Fibroblast of lung (primary cell): ENCODE data around the gene NR6A1. TPM values are rescaled to one million over a fixed set of nuclear protein-coding genes. Genes with fewer than 3 reads are reported as not detected.

Experiments used
- DNase-seq, 2 donors: peaks; one replicate each; pipeline versions ENCODE4 v3.0.0 to v3.0.0-alpha.2; 2010; ENCODE audit warnings: low read depth in 2 of 2
- H2AFZ ChIP-seq: 2 replicates; pipeline ENCODE4 v1.5.1; 2012; ENCODE audit warnings: low read length, control low read depth, inconsistent platforms
- H3K27ac ChIP-seq: 2 replicates; pipeline ENCODE4 v1.5.1; 2011; ENCODE audit warnings: low read length, control low read depth; ENCODE audit not compliant: insufficient read depth
- H3K27me3 ChIP-seq: 2 replicates; pipeline ENCODE4 v1.5.1; 2011; ENCODE audit warnings: mild to moderate bottlenecking, low read length; ENCODE audit not compliant: control insufficient read depth, insufficient read depth
- H3K36me3 ChIP-seq: 2 replicates; pipeline ENCODE4 v1.5.1; 2011; ENCODE audit warnings: low read length; ENCODE audit not compliant: control insufficient read depth, insufficient read depth
- H3K4me1 ChIP-seq: 2 replicates; pipeline ENCODE4 v1.5.1; 2011; ENCODE audit warnings: low read length; ENCODE audit not compliant: control insufficient read depth, insufficient read depth; ENCODE audit errors: extremely low read depth
- H3K4me2 ChIP-seq: 2 replicates; pipeline ENCODE4 v1.5.1; 2011; ENCODE audit warnings: low read length, control low read depth; ENCODE audit not compliant: insufficient read depth; ENCODE audit errors: extremely low read depth
- H3K4me3 ChIP-seq, 4 experiments: fragments of 200-600 bp in 1 of 4; sonication (generic) in 1 of 4; replicated peaks in 1 of 4; 2 replicates each; pipeline ENCODE4 v1.5.1; 2011 to 2016; ENCODE audit warnings: low read length in 4 of 4, low read depth in 3 of 4, mild to moderate bottlenecking in 3 of 4, control low read depth in 2 of 4, inconsistent platforms in 1 of 4, mixed read lengths in 1 of 4; ENCODE audit not compliant: insufficient read depth in 1 of 4; ENCODE audit errors: control extremely low read depth in 1 of 4
- H3K79me2 ChIP-seq: 2 replicates; pipeline ENCODE4 v1.5.1; 2012; ENCODE audit warnings: mild to moderate bottlenecking, low read length, inconsistent platforms; ENCODE audit not compliant: control insufficient read depth, insufficient read depth
- H3K9ac ChIP-seq: 2 replicates; pipeline ENCODE4 v1.5.1; 2011; ENCODE audit warnings: mild to moderate bottlenecking, low read length, control low read depth; ENCODE audit not compliant: insufficient read depth
- H3K9me3 ChIP-seq: 2 replicates; pipeline ENCODE4 v1.5.1; 2012; ENCODE audit warnings: low read depth, low read length; ENCODE audit not compliant: control insufficient read depth, insufficient read depth
- H4K20me1 ChIP-seq: 2 replicates; pipeline ENCODE4 v1.5.1; 2011; ENCODE audit warnings: low read length; ENCODE audit not compliant: control insufficient read depth, insufficient read depth; ENCODE audit errors: extremely low read depth
- EZH2 ChIP-seq: IDR thresholded peaks from 2 replicates; pipeline ENCODE4 v1.5.1; 2012; ENCODE audit warnings: low read length, control low read depth, mild to moderate bottlenecking; ENCODE audit errors: missing control alignments
- polyA plus RNA-seq, 2 donors: library from polyadenylated mRNA; depleted of rRNA in 1 of 2; stranded (reverse) in 1 of 2; unstranded in 1 of 2; fragments of >200 nt; gene quantifications; 2 replicates each; pipeline ENCODE4 v1.2.1, GENCODE V29; 2011 to 2012; ENCODE audit warnings: missing spikeins in 1 of 2
- total RNA-seq: library from RNA; depleted of rRNA; stranded (reverse); fragments of >200 nt; gene quantifications from 2 replicates; pipeline ENCODE4 v1.2.1, GENCODE V29; 2014
- TF ChIP-seq, protein P1 (sequence below), 2 donors: IDR thresholded peaks in 1 of 2; conservative IDR thresholded peaks in 1 of 2; 1 replicate in 1 of 2; 2 replicates in 1 of 2; pipeline ENCODE4 v1.5.1; 2011 to 2012; ENCODE audit warnings: low read length in 2 of 2, control low read depth in 1 of 2, inconsistent platforms in 1 of 2, low read depth in 1 of 2, mild to moderate bottlenecking in 1 of 2

NR6A1 gene
- total and polyA plus RNA-seq, 2 donors (not counting 1 experiment from before 2014, with no cell fraction given), result 0.07 to 0.50 TPM

DNA sequence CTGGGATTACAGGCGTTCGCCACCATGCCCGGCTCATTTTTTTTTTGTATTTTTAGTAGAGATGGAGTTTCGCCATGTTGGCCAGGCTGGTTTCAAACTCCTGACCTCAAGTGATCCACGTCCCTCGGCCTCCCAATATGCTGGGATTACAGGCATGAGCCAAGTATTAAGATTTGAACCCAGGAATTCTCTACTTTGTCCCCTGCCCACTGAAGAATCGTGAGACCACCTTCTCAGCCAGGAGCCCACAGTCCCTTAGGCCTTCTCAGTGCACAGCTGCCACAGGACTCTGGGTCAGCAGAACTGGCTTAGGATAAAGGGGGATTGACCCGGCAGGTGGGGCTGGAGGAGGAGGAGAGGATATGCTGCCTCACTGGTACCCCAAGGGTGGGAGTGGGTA lies 19.2 kb upstream of the NR6A1 start:
- H3K79me2 ChIP-seq, result no peaks in the 10 kb centered on the region
- DNase-seq, result no peak
- H3K9me3 ChIP-seq, result no peaks in the 10 kb centered on the region
- no peak overlapping the region for H2AFZ ChIP-seq
- no peaks in the 10 kb centered on the region for H3K36me3 ChIP-seq
- no peaks in the 10 kb centered on the region for H4K20me1 ChIP-seq
- H3K4me3 ChIP-seq, result no peak overlapping the region
- no peaks in the 10 kb centered on the region for H3K27me3 ChIP-seq
- H3K27ac ChIP-seq, result no peak overlapping the region
- no peak overlapping the region for H3K9ac ChIP-seq
- no peak for TF ChIP-seq EZH2
- TF ChIP-seq, protein P1, sequence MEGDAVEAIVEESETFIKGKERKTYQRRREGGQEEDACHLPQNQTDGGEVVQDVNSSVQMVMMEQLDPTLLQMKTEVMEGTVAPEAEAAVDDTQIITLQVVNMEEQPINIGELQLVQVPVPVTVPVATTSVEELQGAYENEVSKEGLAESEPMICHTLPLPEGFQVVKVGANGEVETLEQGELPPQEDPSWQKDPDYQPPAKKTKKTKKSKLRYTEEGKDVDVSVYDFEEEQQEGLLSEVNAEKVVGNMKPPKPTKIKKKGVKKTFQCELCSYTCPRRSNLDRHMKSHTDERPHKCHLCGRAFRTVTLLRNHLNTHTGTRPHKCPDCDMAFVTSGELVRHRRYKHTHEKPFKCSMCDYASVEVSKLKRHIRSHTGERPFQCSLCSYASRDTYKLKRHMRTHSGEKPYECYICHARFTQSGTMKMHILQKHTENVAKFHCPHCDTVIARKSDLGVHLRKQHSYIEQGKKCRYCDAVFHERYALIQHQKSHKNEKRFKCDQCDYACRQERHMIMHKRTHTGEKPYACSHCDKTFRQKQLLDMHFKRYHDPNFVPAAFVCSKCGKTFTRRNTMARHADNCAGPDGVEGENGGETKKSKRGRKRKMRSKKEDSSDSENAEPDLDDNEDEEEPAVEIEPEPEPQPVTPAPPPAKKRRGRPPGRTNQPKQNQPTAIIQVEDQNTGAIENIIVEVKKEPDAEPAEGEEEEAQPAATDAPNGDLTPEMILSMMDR (conservative IDR thresholded peaks at IDR 0.05 in 1 of 2, IDR thresholded peaks at IDR 0.05 in 1 of 2; ENCODE audit: low read depth in 1 of 2, low read length in 2 of 2), result no peak
- H3K4me2 ChIP-seq, result no peak overlapping the region
- no peaks in the 10 kb centered on the region for H3K4me1 ChIP-seq

DNA sequence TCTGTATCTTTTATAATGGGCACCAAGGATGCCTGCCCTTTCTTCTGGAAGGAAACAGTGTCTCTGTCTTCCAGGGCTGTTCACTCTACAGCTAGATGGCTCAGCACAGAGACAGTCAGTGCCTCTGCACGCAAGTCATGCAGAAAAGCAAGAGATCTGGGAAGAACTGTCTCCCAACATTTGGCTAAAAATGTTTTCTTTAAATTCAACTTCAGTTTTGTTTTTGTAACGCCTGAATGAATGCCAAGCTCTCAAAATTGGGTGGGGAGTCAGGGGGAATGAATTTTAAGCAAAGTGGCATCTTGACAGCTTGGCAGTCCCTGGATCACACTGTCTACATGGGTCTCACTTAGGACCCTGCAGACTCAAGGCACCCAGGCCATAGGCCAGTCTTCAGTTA lies 18.4 kb upstream of the NR6A1 start:
- Histone ChIP-seq H2AFZ (no peak overlapping the region), H3K4me3 (no peak overlapping the region), H3K27ac (no peak overlapping the region), H3K4me2 (no peak overlapping the region), H3K79me2 (no peaks in the 10 kb centered on the region), H4K20me1 (no peaks in the 10 kb centered on the region), H3K9me3 (no peaks in the 10 kb centered on the region), H3K27me3 (no peaks in the 10 kb centered on the region), H3K36me3 (no peaks in the 10 kb centered on the region), H3K4me1 (no peaks in the 10 kb centered on the region), H3K9ac (no peak overlapping the region)
- TF ChIP-seq, protein P1 (conservative IDR thresholded peaks at IDR 0.05 in 1 of 2, IDR thresholded peaks at IDR 0.05 in 1 of 2; ENCODE audit: low read depth in 1 of 2, low read length in 2 of 2), result no peak
- no peak for TF ChIP-seq EZH2
- DNase-seq, result no peak

DNA sequence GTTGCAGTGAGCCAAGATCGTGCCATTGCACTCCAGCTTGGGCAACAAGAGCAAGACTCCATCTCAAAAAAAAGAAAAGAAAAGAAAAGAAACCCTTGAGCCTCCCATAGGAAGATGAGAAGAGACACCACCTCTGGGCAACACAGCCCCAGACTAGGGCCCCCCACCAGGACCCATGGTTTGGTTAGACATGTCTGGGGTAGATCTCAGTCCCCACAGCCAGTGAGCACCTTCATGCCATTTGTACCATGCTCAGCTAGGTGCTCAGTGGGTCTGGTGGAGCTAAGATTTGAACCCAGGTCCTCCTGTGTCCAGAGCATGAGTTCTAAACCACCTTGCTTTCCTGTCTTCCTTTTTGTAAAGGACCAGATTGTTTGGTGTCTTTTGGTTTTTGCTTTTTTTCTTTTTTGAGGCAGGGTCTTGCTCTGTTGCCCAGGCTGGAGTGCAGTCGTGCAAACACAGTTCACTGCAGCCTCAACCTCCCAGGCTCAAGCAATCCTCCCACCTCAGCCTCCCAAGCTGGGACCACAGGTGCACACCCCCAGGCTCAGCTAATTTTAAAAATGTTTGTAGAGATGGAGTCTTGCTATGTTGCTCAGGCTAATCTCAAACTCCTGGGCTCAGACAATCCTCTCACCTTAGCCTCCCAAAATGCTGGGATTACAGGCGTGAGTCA lies 17.6 kb upstream of the NR6A1 start:
- H4K20me1 ChIP-seq, result no peaks in the 10 kb centered on the region
- H3K9me3 ChIP-seq, result no peaks in the 10 kb centered on the region
- no peak overlapping the region for H2AFZ ChIP-seq
- no peaks in the 10 kb centered on the region for H3K79me2 ChIP-seq
- H3K27me3 ChIP-seq, result no peaks in the 10 kb centered on the region
- no peak overlapping the region for H3K9ac ChIP-seq
- H3K36me3 ChIP-seq, result no peaks in the 10 kb centered on the region
- H3K4me3 ChIP-seq, result no peak overlapping the region
- no peak overlapping the region for H3K27ac ChIP-seq
- TF ChIP-seq EZH2, result no peak
- TF ChIP-seq, protein P1 (conservative IDR thresholded peaks at IDR 0.05 in 1 of 2, IDR thresholded peaks at IDR 0.05 in 1 of 2; ENCODE audit: low read depth in 1 of 2, low read length in 2 of 2), result no peak
- DNase-seq, result no peak
- H3K4me1 ChIP-seq, result no peaks in the 10 kb centered on the region
- H3K4me2 ChIP-seq, result no peak overlapping the region
